Osteocyte (in vitro differentiated cells): Measurements from ENCODE around the gene SNX4. TPM values are rescaled to one million over a fixed set of nuclear protein-coding genes. Genes with fewer than 3 reads are reported as not detected.
"Not testable (repeated sequence)": the region's sequence is repeated elsewhere in the genome, so short reads cannot be mapped to it uniquely, and the experiment has no call there.

Experiments
- DNase-seq: peaks from one replicate; pipeline ENCODE4 v3.0.0; 2021; ENCODE audit warnings: mixed read lengths; ENCODE audit not compliant: unreplicated experiment; ENCODE audit errors: extremely low spot score
- H3K27ac Mint-ChIP-seq: one replicate; pipeline ENCODE4 v1.8.0; 2021; ENCODE audit warnings: mild to moderate bottlenecking, mixed read lengths; ENCODE audit not compliant: unreplicated experiment
- H3K27me3 Mint-ChIP-seq: one replicate; pipeline ENCODE4 v1.8.0; 2021; ENCODE audit warnings: mixed read lengths; ENCODE audit not compliant: unreplicated experiment
- H3K36me3 Mint-ChIP-seq: one replicate; pipeline ENCODE4 v1.8.0; 2021; ENCODE audit warnings: mixed read lengths; ENCODE audit not compliant: unreplicated experiment
- H3K4me1 Mint-ChIP-seq: one replicate; pipeline ENCODE4 v1.8.0; 2021; ENCODE audit warnings: mixed read lengths; ENCODE audit not compliant: unreplicated experiment
- H3K4me3 Mint-ChIP-seq: one replicate; pipeline ENCODE4 v1.8.0; 2021; ENCODE audit warnings: mild to moderate bottlenecking, moderate library complexity, mixed read lengths; ENCODE audit not compliant: unreplicated experiment
- H3K9me3 Mint-ChIP-seq: one replicate; pipeline ENCODE4 v1.8.0; 2021; ENCODE audit warnings: mixed read lengths; ENCODE audit not compliant: unreplicated experiment
- CTCF ChIP-seq: fragments of 200-600 bp; sonication (generic); IDR thresholded peaks from 2 replicates; pipeline ENCODE4 v1.5.0; 2021; ENCODE audit warnings: antibody characterized with exemption, mild to moderate bottlenecking, moderate library complexity
- total RNA-seq: library from RNA; stranded (reverse); gene quantifications from 2 replicates; pipeline ENCODE4 v1.2.1, GENCODE V29; 2021

Gene SNX4
- total RNA-seq, 1 donor from 2014 or later, result 54.4 TPM

GRCh38 chr3:125498630-125499029, 21.4 kb downstream of the SNX4 start:
- no peak for TF ChIP-seq CTCF
- Mint-ChIP-seq H3K4me3 (no peak overlapping the region), H3K27ac (no peak overlapping the region), H3K4me1 (no peaks in the 10 kb centered on the region), H3K36me3 (peaks cover 49% of the 10 kb centered on the region), H3K9me3 (no peaks in the 10 kb centered on the region), H3K27me3 (no peaks in the 10 kb centered on the region)
- no peak for DNase-seq

DNA sequence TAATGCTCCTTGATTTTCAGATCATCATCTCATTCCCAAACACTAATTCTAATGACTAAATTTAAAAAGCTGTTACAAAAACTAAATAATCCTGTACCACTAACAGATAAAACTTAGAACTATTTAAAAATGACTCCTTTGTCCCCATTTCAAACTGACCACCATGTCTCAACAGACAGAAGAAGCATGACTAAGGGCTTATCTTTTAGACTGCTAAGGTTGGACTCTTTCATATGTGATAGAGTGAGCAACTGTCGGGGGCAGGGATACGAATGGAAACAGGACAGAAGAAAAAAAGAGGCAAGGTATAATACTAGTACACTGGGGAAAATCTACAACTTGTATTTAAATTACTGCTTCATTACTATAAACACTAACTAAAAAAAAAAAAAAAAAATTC, 23.3 kb downstream of the SNX4 start:
- no peak for DNase-seq
- no peak overlapping the region for H3K4me3 Mint-ChIP-seq
- no peaks in the 10 kb centered on the region for H3K27me3 Mint-ChIP-seq
- no peaks in the 10 kb centered on the region for H3K4me1 Mint-ChIP-seq
- no peaks in the 10 kb centered on the region for H3K9me3 Mint-ChIP-seq
- H3K36me3 Mint-ChIP-seq, result peaks cover 45% of the 10 kb centered on the region
- H3K27ac Mint-ChIP-seq, result no peak overlapping the region
- TF ChIP-seq CTCF, result no peak

DNA sequence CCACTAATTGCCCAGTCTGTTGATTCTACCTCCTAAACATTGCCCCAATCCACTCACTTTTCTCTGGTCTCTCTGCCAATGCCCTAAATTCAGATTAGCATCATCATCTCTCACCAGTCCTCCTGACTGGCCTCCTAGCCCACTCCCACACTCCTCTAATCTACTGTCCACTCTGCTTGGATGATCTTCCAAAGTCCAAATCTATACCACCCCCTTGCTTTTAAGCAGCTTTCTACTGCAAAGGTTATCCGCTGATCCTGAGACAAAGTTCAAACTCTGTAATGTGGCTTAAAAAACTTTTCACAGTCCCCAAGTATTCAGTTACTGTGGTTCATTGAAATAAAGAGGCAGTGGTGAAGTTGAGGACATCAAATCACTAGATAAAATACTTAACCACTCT, 37.6 kb downstream of the SNX4 start:
- Mint-ChIP-seq H3K27me3 (no peaks in the 10 kb centered on the region), H3K36me3 (peaks cover 30% of the 10 kb centered on the region), H3K27ac (no peak overlapping the region), H3K4me3 (no peak overlapping the region), H3K4me1 (peaks cover 5% of the 10 kb centered on the region), H3K9me3 (no peaks in the 10 kb centered on the region)
- no peak for DNase-seq
- no peak for TF ChIP-seq CTCF

GRCh38 chr3:125481786-125482185, 38.2 kb downstream of the SNX4 start:
- Mint-ChIP-seq H3K9me3 (no peaks in the 10 kb centered on the region), H3K36me3 (peaks cover 35% of the 10 kb centered on the region), H3K27me3 (no peaks in the 10 kb centered on the region), H3K4me3 (no peak overlapping the region), H3K4me1 (peaks cover 5% of the 10 kb centered on the region), H3K27ac (no peak overlapping the region)
- no peak for TF ChIP-seq CTCF
- DNase-seq, result no peak

- H3K9me3 Mint-ChIP-seq, H3K27me3 Mint-ChIP-seq, H3K27ac Mint-ChIP-seq, H3K4me1 Mint-ChIP-seq, H3K4me3 Mint-ChIP-seq, DNase-seq: not testable (repeated sequence)
- peaks cover 36% of the 10 kb centered on the region for H3K36me3 Mint-ChIP-seq
Measured at GRCh38 chr3:125481375-125481759, 38.6 kb downstream of the SNX4 start.
